ENCODE measurements around the gene LMBRD1.

Gene LMBRD1

GRCh38 chr6:69792292-69792691 is 4.5 kb downstream of the LMBRD1 start:
- TF ChIP-seq CTCF (IDR thresholded peaks at IDR 0.05), result no peak

- no peak for TF ChIP-seq CTCF (IDR thresholded peaks at IDR 0.05)
Measured at GRCh38 chr6:69791065-69791471, 5.7 kb downstream of the LMBRD1 start.

DNA sequence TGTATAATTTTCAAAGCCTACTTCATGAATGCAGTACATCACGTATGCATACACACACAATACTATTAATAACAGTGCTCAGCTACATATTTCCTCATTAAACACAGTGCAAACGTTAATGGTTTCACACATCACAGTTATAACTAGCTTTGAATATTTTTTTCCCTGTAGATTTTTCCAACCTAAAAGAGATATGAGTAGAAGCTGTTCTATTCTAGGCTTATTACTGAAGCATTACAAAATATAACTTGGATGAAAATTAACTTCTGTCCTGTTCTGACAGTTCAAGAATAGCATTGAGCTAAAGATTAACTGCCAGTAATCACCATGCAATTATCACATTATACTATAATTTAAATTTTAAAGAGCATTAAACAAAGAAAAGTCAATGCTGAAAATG is 6.2 kb downstream of the LMBRD1 start:
- TF ChIP-seq CTCF (IDR thresholded peaks at IDR 0.05), result no peak

DNA sequence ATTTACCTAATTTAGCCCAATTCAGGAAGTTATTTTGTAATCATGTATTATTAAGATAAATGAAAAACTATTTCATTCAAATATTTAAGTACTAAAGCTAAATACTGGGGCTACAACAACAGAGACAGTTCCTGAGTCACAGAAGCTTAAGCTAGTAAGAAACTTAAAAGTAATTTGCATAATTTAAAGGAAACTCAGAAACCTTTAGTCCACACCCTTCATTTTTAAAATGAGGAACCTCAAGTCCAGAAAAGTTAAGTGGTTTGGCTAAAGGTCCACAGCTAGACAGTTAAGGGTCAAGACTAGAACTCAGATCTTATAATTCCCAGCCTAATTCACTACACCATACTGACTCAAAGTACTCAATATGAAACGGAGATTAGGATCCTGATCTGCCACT is 7.2 kb downstream of the LMBRD1 start:
- no peak for TF ChIP-seq CTCF (IDR thresholded peaks at IDR 0.05)

GRCh38 chr6:69785697-69786096 is 11.1 kb downstream of the LMBRD1 start:
- no peak for TF ChIP-seq CTCF (IDR thresholded peaks at IDR 0.05)

DNA sequence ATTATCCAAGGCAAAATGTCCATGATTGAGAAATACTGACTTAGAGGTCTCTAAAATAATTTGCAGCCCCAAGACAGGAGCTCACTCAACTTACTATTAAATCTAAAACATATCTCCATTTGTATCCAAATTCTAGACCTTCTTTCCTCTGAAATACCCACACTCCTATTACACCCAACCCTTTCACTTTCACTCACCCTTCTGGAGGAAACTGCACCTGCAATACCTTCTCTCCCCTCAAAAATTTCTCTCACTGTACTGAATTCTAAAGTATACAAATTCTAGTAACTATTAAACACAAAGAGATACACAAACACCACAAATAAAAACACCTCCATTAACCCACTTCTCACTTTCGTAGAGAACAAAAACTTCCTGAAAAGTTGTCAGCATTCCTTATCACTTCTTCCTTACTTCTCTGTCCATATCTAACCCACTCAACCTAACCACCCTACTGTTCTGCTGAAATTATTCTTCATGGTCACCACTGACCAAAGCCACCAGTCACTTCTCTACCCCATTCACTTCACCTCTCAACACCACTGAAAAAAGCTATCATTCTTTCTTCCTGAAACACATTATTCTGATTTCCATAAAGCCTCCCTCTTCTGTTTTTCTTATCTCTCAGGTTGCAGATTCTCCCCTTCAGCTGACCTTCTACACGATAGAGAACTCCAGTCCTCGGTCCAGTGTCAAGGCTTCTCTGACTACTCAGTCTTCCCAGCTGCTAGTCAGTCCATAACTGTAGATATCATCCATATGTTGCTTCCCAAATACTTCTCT is 12.0 kb downstream of the LMBRD1 start:
- no peak for TF ChIP-seq CTCF (IDR thresholded peaks at IDR 0.05)

DNA sequence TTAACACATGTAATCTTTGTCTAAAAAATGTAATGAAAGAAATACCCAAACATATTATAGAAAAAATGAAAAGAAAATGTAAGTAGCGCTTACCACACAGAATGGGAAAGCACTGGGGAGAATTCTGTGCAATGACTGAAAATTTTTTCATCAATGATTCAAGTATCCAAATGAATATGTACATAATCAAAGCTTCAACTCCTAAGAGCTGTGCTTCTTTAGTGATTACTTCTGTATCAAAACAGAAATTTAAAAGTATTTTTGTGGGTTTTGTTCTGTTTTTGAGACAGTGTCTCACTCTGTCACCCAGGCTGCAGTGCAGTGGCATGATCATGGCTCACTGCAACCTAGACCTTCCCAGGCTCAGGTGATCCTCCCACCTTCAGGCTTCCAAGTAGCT is 13.7 kb downstream of the LMBRD1 start:
- no peak for TF ChIP-seq CTCF (IDR thresholded peaks at IDR 0.05)

All from LNCAP (cell line).